DND-41 (cell line): ENCODE results near the gene SLC25A25.

ENCODE experiments used
- EZH2 ChIP-seq: IDR thresholded peaks from 3 replicates; pipeline ENCODE4 v1.6.1; 2012; ENCODE audit warnings: borderline replicate concordance, low read depth, mild to moderate bottlenecking, moderate library complexity, low read length, inconsistent platforms; ENCODE audit not compliant: severe bottlenecking
- TF ChIP-seq, protein P1 (sequence below): IDR thresholded peaks from 2 replicates; pipeline ENCODE4 v1.5.1; 2012; ENCODE audit warnings: borderline replicate concordance, low read length, moderate library complexity, mild to moderate bottlenecking; ENCODE audit not compliant: poor library complexity, severe bottlenecking; ENCODE audit errors: extremely low read depth

DNA sequence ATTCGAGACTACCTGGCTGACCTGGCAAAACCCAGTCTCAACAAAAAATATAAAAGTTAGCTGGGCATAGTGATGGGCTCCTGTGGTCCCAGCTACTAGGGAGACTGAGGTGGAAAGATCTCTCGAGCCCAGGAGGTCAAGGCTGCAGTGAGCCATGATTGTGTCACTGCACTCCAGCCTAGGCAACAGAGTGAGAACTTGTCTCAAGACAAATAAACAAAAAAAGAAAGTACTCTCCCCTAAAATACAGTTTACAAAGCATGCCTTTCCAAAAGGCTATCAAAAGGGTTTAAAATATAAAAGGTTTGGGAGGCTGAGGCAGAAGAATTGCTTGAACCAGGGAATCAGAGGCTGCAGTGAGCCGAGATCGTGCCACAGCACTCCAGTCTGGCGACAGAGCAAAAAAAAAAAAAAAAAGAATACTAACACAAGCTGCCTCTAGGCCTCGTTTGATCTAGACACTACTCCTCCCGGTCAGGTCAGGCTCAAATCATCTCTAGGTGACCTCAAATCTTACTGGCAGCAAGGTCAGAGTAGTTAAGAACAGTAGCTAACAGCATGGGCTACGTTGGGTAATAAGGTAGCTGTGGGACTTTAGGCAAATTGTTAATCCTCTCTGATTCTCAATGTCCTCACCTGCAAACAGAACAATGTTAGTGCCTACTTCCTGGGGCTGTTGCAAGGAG, 10.2 kb upstream of the SLC25A25 start:
- TF ChIP-seq, protein P1, sequence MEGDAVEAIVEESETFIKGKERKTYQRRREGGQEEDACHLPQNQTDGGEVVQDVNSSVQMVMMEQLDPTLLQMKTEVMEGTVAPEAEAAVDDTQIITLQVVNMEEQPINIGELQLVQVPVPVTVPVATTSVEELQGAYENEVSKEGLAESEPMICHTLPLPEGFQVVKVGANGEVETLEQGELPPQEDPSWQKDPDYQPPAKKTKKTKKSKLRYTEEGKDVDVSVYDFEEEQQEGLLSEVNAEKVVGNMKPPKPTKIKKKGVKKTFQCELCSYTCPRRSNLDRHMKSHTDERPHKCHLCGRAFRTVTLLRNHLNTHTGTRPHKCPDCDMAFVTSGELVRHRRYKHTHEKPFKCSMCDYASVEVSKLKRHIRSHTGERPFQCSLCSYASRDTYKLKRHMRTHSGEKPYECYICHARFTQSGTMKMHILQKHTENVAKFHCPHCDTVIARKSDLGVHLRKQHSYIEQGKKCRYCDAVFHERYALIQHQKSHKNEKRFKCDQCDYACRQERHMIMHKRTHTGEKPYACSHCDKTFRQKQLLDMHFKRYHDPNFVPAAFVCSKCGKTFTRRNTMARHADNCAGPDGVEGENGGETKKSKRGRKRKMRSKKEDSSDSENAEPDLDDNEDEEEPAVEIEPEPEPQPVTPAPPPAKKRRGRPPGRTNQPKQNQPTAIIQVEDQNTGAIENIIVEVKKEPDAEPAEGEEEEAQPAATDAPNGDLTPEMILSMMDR, result no peak
- no peak for TF ChIP-seq EZH2
